ENCODE results near the gene BARD1. TPM values are rescaled to one million over a fixed set of nuclear protein-coding genes. Genes with fewer than 3 reads are reported as not detected.

The BARD1 gene
- total RNA-seq, 4 donors from 2014 or later, result 5.4 to 10.4 (median 7.7) TPM

GRCh38 chr2:214830794-214831346 lies 21.4 kb upstream of the BARD1 start:
- no peak for TF ChIP-seq CTCF (IDR thresholded peaks at IDR 0.05; ENCODE audit: low read depth)

GRCh38 chr2:214816008-214816533 lies 6.6 kb upstream of the BARD1 start:
- no peak for TF ChIP-seq CTCF (IDR thresholded peaks at IDR 0.05; ENCODE audit: low read depth)

GRCh38 chr2:214810671-214811070 lies 1.2 kb upstream of the BARD1 start:
- no peak for TF ChIP-seq CTCF (IDR thresholded peaks at IDR 0.05; ENCODE audit: low read depth)

GRCh38 chr2:214809751-214810564 lies 475 bp upstream of the BARD1 start:
- TF ChIP-seq CTCF (IDR thresholded peaks at IDR 0.05; ENCODE audit: low read depth), result no peak

GRCh38 chr2:214807653-214808052 lies 1.8 kb downstream of the BARD1 start:
- TF ChIP-seq CTCF (IDR thresholded peaks at IDR 0.05; ENCODE audit: low read depth), result no peak

- no peak for TF ChIP-seq CTCF (IDR thresholded peaks at IDR 0.05; ENCODE audit: low read depth)
Observed at GRCh38 chr2:214801768-214802397, 7.6 kb downstream of the BARD1 start.

- TF ChIP-seq CTCF (IDR thresholded peaks at IDR 0.05; ENCODE audit: low read depth), result no peak
Observed at GRCh38 chr2:214801068-214801467, 8.4 kb downstream of the BARD1 start.

Measured in subcutaneous adipose tissue (tissue), 4 donors.